WTC11 (cell line): ENCODE data around the gene COL4A2. TPM values are rescaled to one million over a fixed set of nuclear protein-coding genes. Genes with fewer than 3 reads are reported as not detected.

Source experiments
- ATAC-seq: fragments of 200-7000 bp; cut with Tn5 transposase; 2 replicates; pipeline ENCODE4 v1.10.0; 2021; ENCODE audit warnings: mild to moderate bottlenecking, moderate library complexity
- CTCF ChIA-PET: fragments of 300-600 bp; sonication (Branson Sonifier 250); formaldehyde crosslinking; loops from one replicate; lab custom pipeline; 2021; ENCODE audit warnings: antibody characterized with exemption; lab: Charles Lee
- POLR2A ChIA-PET: fragments of 350-600 bp; sonication (Branson Sonifier 250); formaldehyde crosslinking; loops from one replicate; lab custom pipeline; 2021; ENCODE audit warnings: antibody characterized with exemption; lab: Charles Lee
- DNase-seq: peaks from one replicate; pipeline ENCODE4 v3.0.0; 2021; ENCODE audit warnings: low spot score
- H3K27ac Mint-ChIP-seq: 2 replicates; pipeline ENCODE4 v1.8.0; 2021; ENCODE audit warnings: mixed read lengths
- H3K27me3 Mint-ChIP-seq: 2 replicates; pipeline ENCODE4 v1.8.0; 2021; ENCODE audit warnings: low read depth, mild to moderate bottlenecking, moderate library complexity, mixed read lengths
- H3K36me3 Mint-ChIP-seq: 2 replicates; pipeline ENCODE4 v1.8.0; 2021; ENCODE audit warnings: mixed read lengths
- H3K4me1 Mint-ChIP-seq: 2 replicates; pipeline ENCODE4 v1.8.0; 2022; ENCODE audit warnings: mixed read lengths
- H3K4me3 Mint-ChIP-seq: 2 replicates; pipeline ENCODE4 v1.8.0; 2021; ENCODE audit warnings: mild to moderate bottlenecking, moderate library complexity, mixed read lengths
- H3K9me3 Mint-ChIP-seq: 2 replicates; pipeline ENCODE4 v1.8.0; 2021; ENCODE audit warnings: mixed read lengths
- ATF1 ChIP-seq: sonication (generic); formaldehyde crosslinking; IDR thresholded peaks from 2 replicates; pipeline ENCODE4 v1.8.1; 2023; ENCODE audit warnings: mild to moderate bottlenecking, moderate library complexity, missing genetic modification reagents
- CBFB ChIP-seq: sonication (generic); formaldehyde crosslinking; IDR thresholded peaks from 2 replicates; pipeline ENCODE4 v1.8.1; 2022; ENCODE audit warnings: mild to moderate bottlenecking, low read depth, missing genetic modification reagents
- CDX4 ChIP-seq: fragments of 250-450 bp; sonication (Bioruptor Pico); IDR thresholded peaks from 2 replicates; pipeline ENCODE4 v1.9.0; 2021; ENCODE audit warnings: moderate library complexity, mild to moderate bottlenecking, inconsistent platforms, borderline replicate concordance
- EMX1 ChIP-seq: fragments of 250-450 bp; sonication (Bioruptor Pico); IDR thresholded peaks from 2 replicates; pipeline ENCODE4 v1.8.0; 2021; ENCODE audit warnings: mild to moderate bottlenecking
- ESRRA ChIP-seq: sonication (generic); formaldehyde crosslinking; IDR thresholded peaks from 2 replicates; pipeline ENCODE4 v1.8.1; 2022; ENCODE audit warnings: mild to moderate bottlenecking, missing genetic modification reagents, borderline replicate concordance
- GABPB1 ChIP-seq: sonication (generic); formaldehyde crosslinking; IDR thresholded peaks from 2 replicates; pipeline ENCODE4 v1.8.1; 2023; ENCODE audit warnings: mild to moderate bottlenecking, missing genetic modification reagents
- GRHL2 ChIP-seq: fragments of 250-450 bp; sonication (Bioruptor Pico); IDR thresholded peaks from 2 replicates; pipeline ENCODE4 v1.8.0; 2022; ENCODE audit warnings: mild to moderate bottlenecking, moderate library complexity; ENCODE audit not compliant: insufficient replicate concordance, severe bottlenecking
- HMGA2 ChIP-seq: fragments of 250-450 bp; sonication (Bioruptor Pico); IDR thresholded peaks from 2 replicates; pipeline ENCODE4 v1.4.0; 2021; ENCODE audit warnings: mild to moderate bottlenecking, moderate library complexity
- MXD4 ChIP-seq: fragments of 250-450 bp; sonication (Bioruptor Pico); IDR thresholded peaks from 2 replicates; pipeline ENCODE4 v1.8.0; 2021; ENCODE audit warnings: mild to moderate bottlenecking, moderate library complexity, borderline replicate concordance
- NR2C2 ChIP-seq: sonication (generic); formaldehyde crosslinking; IDR thresholded peaks from 2 replicates; pipeline ENCODE4 v1.8.0; 2022; ENCODE audit warnings: mild to moderate bottlenecking, missing genetic modification reagents
- NR3C1 ChIP-seq: sonication (generic); formaldehyde crosslinking; conservative IDR thresholded peaks from 2 replicates; pipeline ENCODE4 v1.8.1; 2023; ENCODE audit warnings: low read depth, mild to moderate bottlenecking, missing genetic modification reagents
- PRRX2 ChIP-seq: fragments of 250-450 bp; sonication (Bioruptor Pico); IDR thresholded peaks from 2 replicates; pipeline ENCODE4 v1.8.0; 2021; ENCODE audit warnings: mild to moderate bottlenecking
- RORB ChIP-seq: fragments of 250-450 bp; sonication (Bioruptor Pico); IDR thresholded peaks from 2 replicates; pipeline ENCODE4 v1.9.0; 2021; ENCODE audit warnings: mild to moderate bottlenecking
- SOX15 ChIP-seq: fragments of 250-450 bp; sonication (Bioruptor Pico); IDR thresholded peaks from 2 replicates; pipeline ENCODE4 v1.9.0; 2021; ENCODE audit warnings: mild to moderate bottlenecking
- ZNF138 ChIP-seq: sonication (generic); formaldehyde crosslinking; conservative IDR thresholded peaks from 2 replicates; pipeline ENCODE4 v1.8.1; 2022; ENCODE audit warnings: mild to moderate bottlenecking, moderate library complexity, missing genetic modification reagents
- ZNF263 ChIP-seq: sonication (generic); formaldehyde crosslinking; IDR thresholded peaks from 2 replicates; pipeline ENCODE4 v1.8.1; 2022; ENCODE audit warnings: low read depth, mild to moderate bottlenecking, moderate library complexity, missing genetic modification reagents
- ZNF317 ChIP-seq: sonication (generic); formaldehyde crosslinking; IDR thresholded peaks from 2 replicates; pipeline ENCODE4 v1.8.1; 2023; ENCODE audit warnings: low read depth, mild to moderate bottlenecking, moderate library complexity, missing genetic modification reagents, borderline replicate concordance
- ZNF396 ChIP-seq: fragments of 250-450 bp; sonication (Bioruptor Pico); IDR thresholded peaks from 2 replicates; pipeline ENCODE4 v1.8.0; 2021; ENCODE audit warnings: mild to moderate bottlenecking, moderate library complexity, borderline replicate concordance
- ZNF671 ChIP-seq: fragments of 250-450 bp; sonication (Bioruptor Pico); IDR thresholded peaks from 2 replicates; pipeline ENCODE4 v1.8.0; 2021; ENCODE audit warnings: mild to moderate bottlenecking
- total RNA-seq: library from RNA; stranded (reverse); gene quantifications from 3 replicates; pipeline ENCODE4 v1.2.3, GENCODE V29; 2021
- TF ChIP-seq, protein P1 (sequence below): fragments of 250-450 bp; sonication (Bioruptor Pico); IDR thresholded peaks from 2 replicates; pipeline ENCODE4 v1.8.0; 2021; ENCODE audit warnings: mild to moderate bottlenecking
- TF ChIP-seq, protein P2 (sequence below): sonication (generic); formaldehyde crosslinking; IDR thresholded peaks from 2 replicates; pipeline ENCODE4 v1.8.0; 2023; ENCODE audit warnings: missing genetic modification reagents
- TF ChIP-seq, protein P3 (sequence below): sonication (generic); formaldehyde crosslinking; IDR thresholded peaks from 2 replicates; pipeline ENCODE4 v1.8.1; 2023; ENCODE audit warnings: mild to moderate bottlenecking, missing genetic modification reagents
- TF ChIP-seq, protein P4 (sequence below): sonication (generic); formaldehyde crosslinking; IDR thresholded peaks from 2 replicates; pipeline ENCODE4 v1.8.1; 2022; ENCODE audit warnings: mild to moderate bottlenecking, missing genetic modification reagents, moderate library complexity, borderline replicate concordance
- TF ChIP-seq, protein P5 (sequence below): fragments of 250-450 bp; sonication (Bioruptor Pico); conservative IDR thresholded peaks from 2 replicates; pipeline ENCODE4 v1.9.0; 2021; ENCODE audit warnings: mild to moderate bottlenecking

COL4A2 gene
- total RNA-seq, 1 experiment from 2014 or later = 109 TPM

GRCh38 chr13:110410936-110411687, 104.0 kb downstream of the COL4A2 start (continued):
- TF ChIP-seq, protein P1, sequence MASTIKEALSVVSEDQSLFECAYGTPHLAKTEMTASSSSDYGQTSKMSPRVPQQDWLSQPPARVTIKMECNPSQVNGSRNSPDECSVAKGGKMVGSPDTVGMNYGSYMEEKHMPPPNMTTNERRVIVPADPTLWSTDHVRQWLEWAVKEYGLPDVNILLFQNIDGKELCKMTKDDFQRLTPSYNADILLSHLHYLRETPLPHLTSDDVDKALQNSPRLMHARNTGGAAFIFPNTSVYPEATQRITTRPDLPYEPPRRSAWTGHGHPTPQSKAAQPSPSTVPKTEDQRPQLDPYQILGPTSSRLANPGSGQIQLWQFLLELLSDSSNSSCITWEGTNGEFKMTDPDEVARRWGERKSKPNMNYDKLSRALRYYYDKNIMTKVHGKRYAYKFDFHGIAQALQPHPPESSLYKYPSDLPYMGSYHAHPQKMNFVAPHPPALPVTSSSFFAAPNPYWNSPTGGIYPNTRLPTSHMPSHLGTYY (CRISPR knock-in tag) = no peak
- TF ChIP-seq PRRX2 (CRISPR knock-in tag) = no peak
- no peak for TF ChIP-seq ZNF138 (CRISPR knock-in tag)
- no peak for TF ChIP-seq EMX1 (CRISPR knock-in tag)
- no peak for TF ChIP-seq ZNF671 (CRISPR knock-in tag)
- TF ChIP-seq MXD4 (CRISPR knock-in tag) = no peak

DNA sequence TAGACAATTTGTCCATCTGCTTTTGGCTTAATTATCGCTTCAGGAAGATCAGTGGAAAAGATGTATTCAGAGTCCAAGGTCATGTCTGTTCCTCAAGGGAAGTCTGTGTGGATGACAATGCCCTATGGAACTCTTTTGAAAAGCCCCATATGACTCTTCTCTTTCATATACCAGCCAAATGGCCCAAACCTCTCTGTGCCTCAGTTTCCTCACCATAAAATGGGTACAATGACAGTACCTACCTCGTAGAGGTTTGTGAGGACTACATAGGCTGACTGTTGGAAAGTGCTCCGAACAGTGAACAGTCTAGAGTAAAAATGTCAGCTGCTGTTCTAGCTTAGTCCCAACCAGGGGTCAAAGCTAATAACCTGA, 104.6 kb downstream of the COL4A2 start:
- TF ChIP-seq NR3C1 (no peak), CBFB (CRISPR knock-in tag) (no peak), ESRRA (CRISPR knock-in tag) (no peak), RORB (no peak), SOX15 (CRISPR knock-in tag) (no peak), ZNF263 (no peak), GRHL2 (CRISPR knock-in tag) (no peak), ATF1 (CRISPR knock-in tag) (no peak), ZNF396 (CRISPR knock-in tag) (no peak), PRRX2 (CRISPR knock-in tag) (no peak), ZNF138 (CRISPR knock-in tag) (no peak), NR2C2 (CRISPR knock-in tag) (no peak), GABPB1 (CRISPR knock-in tag) (no peak), HMGA2 (CRISPR knock-in tag) (no peak), ZNF317 (no peak), CDX4 (CRISPR knock-in tag) (no peak)
- TF ChIP-seq, protein P2, sequence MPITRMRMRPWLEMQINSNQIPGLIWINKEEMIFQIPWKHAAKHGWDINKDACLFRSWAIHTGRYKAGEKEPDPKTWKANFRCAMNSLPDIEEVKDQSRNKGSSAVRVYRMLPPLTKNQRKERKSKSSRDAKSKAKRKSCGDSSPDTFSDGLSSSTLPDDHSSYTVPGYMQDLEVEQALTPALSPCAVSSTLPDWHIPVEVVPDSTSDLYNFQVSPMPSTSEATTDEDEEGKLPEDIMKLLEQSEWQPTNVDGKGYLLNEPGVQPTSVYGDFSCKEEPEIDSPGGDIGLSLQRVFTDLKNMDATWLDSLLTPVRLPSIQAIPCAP (CRISPR knock-in tag) = no peak
- TF ChIP-seq, protein P3, sequence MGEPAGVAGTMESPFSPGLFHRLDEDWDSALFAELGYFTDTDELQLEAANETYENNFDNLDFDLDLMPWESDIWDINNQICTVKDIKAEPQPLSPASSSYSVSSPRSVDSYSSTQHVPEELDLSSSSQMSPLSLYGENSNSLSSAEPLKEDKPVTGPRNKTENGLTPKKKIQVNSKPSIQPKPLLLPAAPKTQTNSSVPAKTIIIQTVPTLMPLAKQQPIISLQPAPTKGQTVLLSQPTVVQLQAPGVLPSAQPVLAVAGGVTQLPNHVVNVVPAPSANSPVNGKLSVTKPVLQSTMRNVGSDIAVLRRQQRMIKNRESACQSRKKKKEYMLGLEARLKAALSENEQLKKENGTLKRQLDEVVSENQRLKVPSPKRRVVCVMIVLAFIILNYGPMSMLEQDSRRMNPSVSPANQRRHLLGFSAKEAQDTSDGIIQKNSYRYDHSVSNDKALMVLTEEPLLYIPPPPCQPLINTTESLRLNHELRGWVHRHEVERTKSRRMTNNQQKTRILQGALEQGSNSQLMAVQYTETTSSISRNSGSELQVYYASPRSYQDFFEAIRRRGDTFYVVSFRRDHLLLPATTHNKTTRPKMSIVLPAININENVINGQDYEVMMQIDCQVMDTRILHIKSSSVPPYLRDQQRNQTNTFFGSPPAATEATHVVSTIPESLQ (CRISPR knock-in tag) = no peak
- TF ChIP-seq, protein P4, sequence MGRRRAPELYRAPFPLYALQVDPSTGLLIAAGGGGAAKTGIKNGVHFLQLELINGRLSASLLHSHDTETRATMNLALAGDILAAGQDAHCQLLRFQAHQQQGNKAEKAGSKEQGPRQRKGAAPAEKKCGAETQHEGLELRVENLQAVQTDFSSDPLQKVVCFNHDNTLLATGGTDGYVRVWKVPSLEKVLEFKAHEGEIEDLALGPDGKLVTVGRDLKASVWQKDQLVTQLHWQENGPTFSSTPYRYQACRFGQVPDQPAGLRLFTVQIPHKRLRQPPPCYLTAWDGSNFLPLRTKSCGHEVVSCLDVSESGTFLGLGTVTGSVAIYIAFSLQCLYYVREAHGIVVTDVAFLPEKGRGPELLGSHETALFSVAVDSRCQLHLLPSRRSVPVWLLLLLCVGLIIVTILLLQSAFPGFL (CRISPR knock-in tag) = no peak
- TF ChIP-seq, protein P5, sequence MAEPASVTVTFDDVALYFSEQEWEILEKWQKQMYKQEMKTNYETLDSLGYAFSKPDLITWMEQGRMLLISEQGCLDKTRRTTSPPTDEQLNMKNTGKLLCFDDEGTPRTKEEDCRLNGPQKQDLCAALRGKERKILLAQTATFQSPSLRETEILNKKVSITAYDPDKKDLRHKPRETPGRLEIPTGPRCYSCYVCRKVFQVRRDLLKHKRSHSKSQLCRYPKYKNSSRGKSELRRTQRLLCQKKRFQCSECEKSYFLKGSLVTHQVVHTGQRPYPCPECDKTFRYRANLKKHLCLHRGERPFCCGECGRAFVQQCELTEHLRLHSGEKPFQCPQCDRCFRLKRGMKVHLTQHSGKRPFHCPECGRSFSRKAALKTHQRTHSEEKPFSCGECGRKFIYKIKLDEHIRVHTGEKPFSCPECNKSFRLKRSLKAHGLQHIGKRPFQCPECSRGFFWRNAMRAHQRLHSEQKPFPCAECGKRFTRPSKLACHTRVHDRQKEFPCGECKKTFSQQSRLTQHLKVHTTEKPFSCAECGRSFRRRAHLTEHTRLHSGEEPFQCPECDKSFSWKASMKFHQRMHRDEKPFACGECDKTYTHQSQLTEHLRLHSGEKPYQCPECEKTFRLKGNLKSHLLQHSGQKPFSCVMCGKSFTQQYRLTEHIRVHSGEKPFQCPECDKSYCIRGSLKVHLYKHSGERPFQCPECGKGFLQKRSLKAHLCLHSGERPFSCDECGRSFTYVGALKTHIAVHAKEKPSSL = no peak
- TF ChIP-seq, all 79 proteins: peak for 0
- ChIA-PET POLR2A (no interaction called here), CTCF (interaction anchor here (0.8 to 1.7 kb wide), 11 partner anchors 13 to 188 kb away, joined by 3 to 14 read pairs (median 4); no protein-coding TSS in a partner anchor)
- Mint-ChIP-seq H3K36me3 (no peaks in the 10 kb centered on the region), H3K27me3 (no peaks in the 10 kb centered on the region; the same call in 1 of the 2 replicates), H3K27ac (0 out of 2 replicates have a peak overlapping the region, but pooled peaks have one; percentile 3), H3K4me3 (no peak overlapping the region), H3K4me1 (peaks cover 24% of the 10 kb centered on the region), H3K9me3 (no peaks in the 10 kb centered on the region)
- DNase-seq (no peak), ATAC-seq (no peak)
